ENCODE measurements around the gene GLIS1. TPM values are rescaled to one million over a fixed set of nuclear protein-coding genes. Genes with fewer than 3 reads are reported as not detected.

Gene GLIS1
- polyA plus RNA-seq, 1 donor from 2014 or later, result not detected

GRCh38 chr1:53769780-53770179 is 30.8 kb upstream of the GLIS1 start:
- Histone ChIP-seq H3K4me2 (ENCODE audit: low read length) (no peak overlapping the region), H4K20me1 (ENCODE audit: insufficient read depth) (no peaks in the 10 kb centered on the region), H3K9ac (ENCODE audit: low read length) (no peak overlapping the region), H3K36me3 (ENCODE audit: insufficient read depth, low read length) (no peaks in the 10 kb centered on the region), H3K79me2 (replicated peaks; ENCODE audit: insufficient read depth, low read length) (no peaks in the 10 kb centered on the region), H3K9me3 (ENCODE audit: low read length) (no peaks in the 10 kb centered on the region), H3K4me3 (ENCODE audit: low read length) (no peak overlapping the region), H3K27me3 (ENCODE audit: insufficient read depth, low read depth, low read length) (no peaks in the 10 kb centered on the region), H3K27ac (ENCODE audit: low read length) (no peak overlapping the region), H3F3A (ENCODE audit: insufficient read depth, low read length, poor library complexity, severe bottlenecking) (no peaks in the 10 kb centered on the region), H2AFZ (ENCODE audit: low read depth, low read length) (no peak overlapping the region), H3K9me2 (ENCODE audit: insufficient read depth, low read length) (no peaks in the 10 kb centered on the region)
- TF ChIP-seq CTCF (IDR thresholded peaks at IDR 0.05; ENCODE audit: poor library complexity, severe bottlenecking), result no peak
- TF ChIP-seq TAF1 (IDR thresholded peaks at IDR 0.05; ENCODE audit: low read depth), result no peak
- TF ChIP-seq MXI1 (conservative IDR thresholded peaks at IDR 0.05; ENCODE audit: poor library complexity, severe bottlenecking), result no peak
- TF ChIP-seq, protein P1, sequence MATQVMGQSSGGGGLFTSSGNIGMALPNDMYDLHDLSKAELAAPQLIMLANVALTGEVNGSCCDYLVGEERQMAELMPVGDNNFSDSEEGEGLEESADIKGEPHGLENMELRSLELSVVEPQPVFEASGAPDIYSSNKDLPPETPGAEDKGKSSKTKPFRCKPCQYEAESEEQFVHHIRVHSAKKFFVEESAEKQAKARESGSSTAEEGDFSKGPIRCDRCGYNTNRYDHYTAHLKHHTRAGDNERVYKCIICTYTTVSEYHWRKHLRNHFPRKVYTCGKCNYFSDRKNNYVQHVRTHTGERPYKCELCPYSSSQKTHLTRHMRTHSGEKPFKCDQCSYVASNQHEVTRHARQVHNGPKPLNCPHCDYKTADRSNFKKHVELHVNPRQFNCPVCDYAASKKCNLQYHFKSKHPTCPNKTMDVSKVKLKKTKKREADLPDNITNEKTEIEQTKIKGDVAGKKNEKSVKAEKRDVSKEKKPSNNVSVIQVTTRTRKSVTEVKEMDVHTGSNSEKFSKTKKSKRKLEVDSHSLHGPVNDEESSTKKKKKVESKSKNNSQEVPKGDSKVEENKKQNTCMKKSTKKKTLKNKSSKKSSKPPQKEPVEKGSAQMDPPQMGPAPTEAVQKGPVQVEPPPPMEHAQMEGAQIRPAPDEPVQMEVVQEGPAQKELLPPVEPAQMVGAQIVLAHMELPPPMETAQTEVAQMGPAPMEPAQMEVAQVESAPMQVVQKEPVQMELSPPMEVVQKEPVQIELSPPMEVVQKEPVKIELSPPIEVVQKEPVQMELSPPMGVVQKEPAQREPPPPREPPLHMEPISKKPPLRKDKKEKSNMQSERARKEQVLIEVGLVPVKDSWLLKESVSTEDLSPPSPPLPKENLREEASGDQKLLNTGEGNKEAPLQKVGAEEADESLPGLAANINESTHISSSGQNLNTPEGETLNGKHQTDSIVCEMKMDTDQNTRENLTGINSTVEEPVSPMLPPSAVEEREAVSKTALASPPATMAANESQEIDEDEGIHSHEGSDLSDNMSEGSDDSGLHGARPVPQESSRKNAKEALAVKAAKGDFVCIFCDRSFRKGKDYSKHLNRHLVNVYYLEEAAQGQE (IDR thresholded peaks at IDR 0.05; ENCODE audit: borderline replicate concordance), result no peak
- no peak for TF ChIP-seq SMC3 (conservative IDR thresholded peaks at IDR 0.05; ENCODE audit: poor library complexity)
- no peak for TF ChIP-seq EZH2 (IDR thresholded peaks at IDR 0.05; ENCODE audit: borderline replicate concordance, insufficient read depth, low read length, poor library complexity, severe bottlenecking)
- no peak for TF ChIP-seq POLR2AphosphoS5 (IDR thresholded peaks at IDR 0.05)
- no peak for TF ChIP-seq RAD21 (conservative IDR thresholded peaks at IDR 0.05)
- TF ChIP-seq EP300 (conservative IDR thresholded peaks at IDR 0.05; ENCODE audit: poor library complexity, severe bottlenecking), result no peak

GRCh38 chr1:53769184-53769583 is 30.2 kb upstream of the GLIS1 start:
- no peaks in the 10 kb centered on the region for H4K20me1 ChIP-seq (ENCODE audit: insufficient read depth)
- no peaks in the 10 kb centered on the region for H3K9me3 ChIP-seq (ENCODE audit: low read length)
- no peaks in the 10 kb centered on the region for H3K36me3 ChIP-seq (ENCODE audit: insufficient read depth, low read length)
- no peak overlapping the region for H3K27ac ChIP-seq (ENCODE audit: low read length)
- H3K79me2 ChIP-seq (replicated peaks; ENCODE audit: insufficient read depth, low read length), result no peaks in the 10 kb centered on the region
- H3K4me2 ChIP-seq (ENCODE audit: low read length), result no peak overlapping the region
- TF ChIP-seq POLR2AphosphoS5 (IDR thresholded peaks at IDR 0.05), result no peak
- TF ChIP-seq EP300 (conservative IDR thresholded peaks at IDR 0.05; ENCODE audit: poor library complexity, severe bottlenecking), result no peak
- no peak overlapping the region for H2AFZ ChIP-seq (ENCODE audit: low read depth, low read length)
- no peaks in the 10 kb centered on the region for H3K27me3 ChIP-seq (ENCODE audit: insufficient read depth, low read depth, low read length)
- H3F3A ChIP-seq (ENCODE audit: insufficient read depth, low read length, poor library complexity, severe bottlenecking), result no peaks in the 10 kb centered on the region
- no peaks in the 10 kb centered on the region for H3K9me2 ChIP-seq (ENCODE audit: insufficient read depth, low read length)
- H3K4me3 ChIP-seq (ENCODE audit: low read length), result no peak overlapping the region
- H3K9ac ChIP-seq (ENCODE audit: low read length), result no peak overlapping the region

Measured in neural cell (in vitro differentiated cells).